HG03175 (cell line): ENCODE data around the gene LMOD1.

Experiments used
- ATAC-seq: cut with Tn5 transposase; IDR thresholded peaks from one replicate; pipeline ENCODE4 v1.9.1; 2021; ENCODE audit warnings: mild to moderate bottlenecking, moderate library complexity; ENCODE audit not compliant: unreplicated experiment

Gene LMOD1

DNA sequence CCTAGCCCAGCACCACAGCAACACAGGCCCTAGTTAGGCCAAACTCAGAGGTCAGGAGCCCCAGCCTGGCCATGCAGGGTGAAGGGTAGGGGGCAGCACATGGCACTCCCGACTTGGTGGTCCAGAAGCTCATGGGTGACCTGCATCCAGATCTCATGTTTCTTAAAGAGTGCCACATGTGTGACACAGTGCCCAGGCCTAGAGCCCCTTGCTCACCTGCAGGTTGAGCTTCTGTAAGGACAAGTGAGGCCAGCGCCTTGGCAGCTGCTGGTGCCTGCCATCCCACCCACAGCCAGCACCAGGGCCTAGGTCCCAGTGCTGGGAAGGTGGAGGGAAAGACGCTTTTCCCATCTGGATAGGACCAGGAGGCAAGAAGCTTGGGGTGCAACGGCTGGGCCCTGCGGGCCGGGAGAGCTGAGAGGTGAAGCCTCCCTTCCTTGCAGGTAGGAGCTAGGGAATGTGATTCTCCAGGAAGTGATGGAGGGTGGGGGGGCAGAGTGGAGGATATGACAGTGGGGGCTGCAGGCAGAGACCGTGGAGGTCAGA is 51.2 kb downstream of the LMOD1 start:
- no peak for ATAC-seq

DNA sequence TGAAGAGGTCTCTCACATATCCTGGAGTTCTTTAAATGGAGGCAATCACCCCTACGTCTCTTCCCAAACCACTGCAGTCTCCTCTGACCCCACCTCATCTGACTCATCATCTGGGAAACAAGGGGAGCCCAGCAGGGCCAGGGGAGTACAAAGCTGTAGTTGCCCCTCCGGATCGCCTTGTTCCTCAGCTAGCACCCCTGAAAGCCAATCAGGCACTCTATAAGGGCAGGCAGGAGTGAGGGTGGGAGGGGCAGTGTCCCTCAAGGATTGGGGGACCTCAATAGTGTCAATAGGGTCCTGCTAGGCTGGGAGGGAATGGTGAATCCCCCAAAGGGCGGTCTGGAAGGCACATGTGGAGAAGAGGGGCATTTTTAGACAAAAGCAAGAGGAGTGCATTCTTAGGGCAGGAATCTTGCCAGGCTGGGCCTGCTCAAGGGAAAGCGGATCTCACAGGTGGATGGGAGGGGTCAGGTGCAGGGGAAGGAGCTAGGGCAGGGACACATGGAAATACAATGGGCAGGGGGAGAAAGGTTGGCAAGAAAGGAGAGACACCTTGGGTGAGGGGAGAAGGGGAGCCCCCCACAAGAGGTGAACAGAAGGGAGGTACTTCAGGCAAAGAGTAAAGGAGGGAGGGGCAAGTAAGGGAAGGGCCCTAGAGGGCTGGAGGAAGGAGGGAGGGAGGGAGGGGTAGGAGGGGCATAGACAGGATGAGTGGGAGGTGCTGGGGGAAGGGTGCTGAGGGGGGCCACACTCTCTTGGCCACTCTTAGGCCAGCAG is 51.8 kb downstream of the LMOD1 start:
- no peak for ATAC-seq

DNA sequence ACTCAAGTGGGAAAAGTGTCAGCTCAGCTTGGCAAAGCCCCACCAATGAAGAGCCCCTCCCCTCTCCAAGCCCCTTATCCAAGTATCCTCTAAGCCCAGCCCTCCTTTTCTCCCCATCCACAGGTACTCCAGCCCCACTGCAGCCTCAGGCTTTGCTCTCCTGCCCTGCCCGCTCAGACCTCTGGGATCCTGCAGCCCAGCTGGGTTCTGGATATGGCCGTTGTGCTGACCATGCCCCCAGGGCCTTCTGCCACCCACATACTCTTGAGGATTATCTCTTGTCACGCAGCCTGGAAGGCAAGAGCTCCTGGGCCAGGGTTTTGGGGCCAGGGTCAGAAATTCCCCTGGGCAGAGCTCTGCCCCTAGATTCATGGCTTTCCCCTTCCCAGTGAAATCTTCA is 52.9 kb downstream of the LMOD1 start:
- ATAC-seq: no peak

DNA sequence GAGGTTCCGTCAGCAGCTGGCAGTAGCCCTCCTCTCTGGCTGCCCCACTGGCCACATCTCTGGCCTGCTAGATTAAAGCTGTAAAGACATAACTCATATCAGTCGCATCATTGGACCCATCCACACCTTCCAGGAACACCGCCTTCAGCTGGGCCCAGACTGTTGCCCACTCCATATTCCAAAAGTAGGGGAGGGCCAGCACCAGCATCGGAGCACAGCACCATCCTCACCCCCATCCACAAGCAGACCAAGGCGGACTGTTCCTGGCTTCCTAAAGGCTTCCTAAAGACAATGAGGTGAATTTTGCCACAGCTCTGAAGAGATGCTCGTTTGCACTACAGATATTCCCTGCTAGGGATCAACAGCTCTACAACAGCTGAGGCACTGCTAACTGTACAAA is 54.1 kb downstream of the LMOD1 start:
- ATAC-seq: no peak

DNA sequence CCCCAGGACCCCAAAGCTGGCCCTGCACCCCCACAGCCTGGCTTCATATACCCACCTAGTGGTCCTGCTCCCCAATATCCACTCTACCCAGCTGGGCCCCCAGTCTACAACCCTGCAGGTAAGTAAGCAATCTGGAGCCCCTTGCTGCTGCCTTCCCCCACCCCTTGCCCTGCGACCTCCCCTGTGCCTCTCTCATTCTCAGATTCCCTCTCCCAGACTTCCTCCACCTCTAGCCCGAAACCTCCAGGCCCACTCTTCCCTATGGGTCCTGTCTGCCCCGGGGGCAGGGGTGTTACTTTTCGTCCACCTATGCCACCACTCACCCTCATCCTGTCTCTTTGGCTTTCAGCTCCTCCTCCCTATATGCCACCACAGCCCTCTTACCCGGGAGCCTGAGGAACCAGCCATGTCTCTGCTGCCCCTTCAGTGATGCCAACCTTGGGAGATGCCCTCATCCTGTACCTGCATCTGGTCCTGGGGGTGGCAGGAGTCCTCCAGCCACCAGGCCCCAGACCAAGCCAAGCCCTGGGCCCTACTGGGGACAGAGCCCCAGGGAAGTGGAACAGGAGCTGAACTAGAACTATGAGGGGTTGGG is 54.8 kb downstream of the LMOD1 start:
- ATAC-seq: no peak

DNA sequence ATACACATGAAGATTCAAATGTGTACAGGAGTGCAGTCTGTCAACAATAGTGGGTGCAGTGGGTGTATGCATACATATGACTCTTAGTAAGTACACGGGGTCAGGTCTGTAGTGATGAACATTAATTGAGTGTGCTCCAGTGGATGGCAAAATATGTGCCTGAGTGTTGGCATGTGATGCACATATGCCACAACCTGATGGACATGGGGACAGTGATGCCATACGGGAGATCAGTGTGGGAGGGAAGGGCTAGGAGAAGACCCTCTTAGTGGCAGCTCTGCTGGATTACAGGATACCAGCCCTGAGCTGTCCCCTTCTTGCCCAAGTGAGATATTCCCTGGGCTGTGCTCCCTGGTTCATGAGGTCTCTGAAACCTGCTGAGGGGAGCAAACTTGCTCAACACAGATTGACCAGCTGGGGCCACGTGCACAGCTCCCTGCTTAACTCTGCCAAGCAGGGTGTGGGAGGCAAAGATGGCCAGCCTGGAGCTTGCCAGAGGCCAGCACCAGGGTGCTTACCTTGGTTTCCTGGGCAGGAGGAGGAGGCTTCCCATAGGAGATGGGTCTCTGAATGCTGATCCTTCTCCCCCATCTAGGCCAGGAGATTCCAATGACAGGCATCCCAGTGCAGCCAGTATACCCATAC is 55.4 kb downstream of the LMOD1 start:
- no peak for ATAC-seq

DNA sequence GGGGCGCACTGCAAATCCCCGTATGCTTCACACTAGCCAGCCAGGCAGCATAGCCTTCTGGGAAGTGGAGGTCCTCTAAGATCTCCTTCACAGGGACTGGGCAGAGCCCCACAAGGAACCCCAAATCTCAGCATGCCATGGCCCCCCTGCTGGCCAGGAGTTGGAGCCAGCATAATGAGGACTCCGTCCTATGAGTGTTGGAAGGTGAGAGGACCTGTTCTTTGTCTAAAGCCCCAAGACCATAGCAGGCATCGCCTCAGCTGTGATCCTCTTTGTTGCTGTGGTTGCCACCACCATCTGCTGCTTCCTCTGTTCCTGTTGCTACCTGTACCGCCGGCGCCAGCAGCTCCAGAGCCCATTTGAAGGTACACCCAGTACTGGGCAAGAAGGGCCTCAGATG is 56.1 kb downstream of the LMOD1 start:
- no peak for ATAC-seq

DNA sequence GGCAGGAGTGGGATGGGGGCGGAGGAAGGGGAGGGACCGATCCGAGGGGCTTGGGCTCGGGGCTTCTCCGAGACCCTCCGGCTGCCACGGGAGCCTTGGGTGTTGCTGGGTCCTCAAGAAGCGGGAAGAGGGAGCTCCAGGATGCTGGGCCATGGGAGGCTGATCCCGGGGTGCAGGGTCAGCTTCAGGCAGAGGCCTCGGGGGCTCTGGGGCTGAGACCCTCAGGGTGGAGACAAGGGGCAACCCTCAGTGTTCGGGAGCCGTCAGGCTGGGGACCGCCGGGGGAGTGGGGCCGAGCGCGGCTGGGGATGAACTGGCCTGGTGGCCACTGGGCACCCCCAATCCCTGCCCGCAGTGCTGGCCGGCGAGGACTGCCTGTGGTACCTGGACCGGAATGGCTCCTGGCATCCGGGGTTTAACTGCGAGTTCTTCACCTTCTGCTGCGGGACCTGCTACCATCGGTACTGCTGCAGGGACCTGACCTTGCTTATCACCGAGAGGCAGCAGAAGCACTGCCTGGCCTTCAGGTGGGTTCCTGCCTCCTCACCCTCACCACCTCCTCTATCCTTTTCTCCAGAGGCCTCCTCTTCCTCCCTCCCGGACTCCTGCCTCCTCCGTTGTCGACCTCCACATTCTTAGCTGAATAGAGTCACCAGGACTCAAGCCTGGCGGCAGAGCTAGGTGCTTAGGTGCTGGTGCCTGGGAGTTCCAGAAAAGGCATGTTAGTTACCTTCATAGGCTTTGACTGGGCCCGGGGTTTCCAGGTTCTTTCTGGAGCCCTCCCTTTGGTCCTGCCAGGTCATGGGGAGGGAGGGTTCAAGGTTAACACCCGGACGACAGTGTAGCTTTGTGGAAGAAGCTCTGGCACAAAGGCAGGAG is 57.0 kb downstream of the LMOD1 start:
- no peak for ATAC-seq

DNA sequence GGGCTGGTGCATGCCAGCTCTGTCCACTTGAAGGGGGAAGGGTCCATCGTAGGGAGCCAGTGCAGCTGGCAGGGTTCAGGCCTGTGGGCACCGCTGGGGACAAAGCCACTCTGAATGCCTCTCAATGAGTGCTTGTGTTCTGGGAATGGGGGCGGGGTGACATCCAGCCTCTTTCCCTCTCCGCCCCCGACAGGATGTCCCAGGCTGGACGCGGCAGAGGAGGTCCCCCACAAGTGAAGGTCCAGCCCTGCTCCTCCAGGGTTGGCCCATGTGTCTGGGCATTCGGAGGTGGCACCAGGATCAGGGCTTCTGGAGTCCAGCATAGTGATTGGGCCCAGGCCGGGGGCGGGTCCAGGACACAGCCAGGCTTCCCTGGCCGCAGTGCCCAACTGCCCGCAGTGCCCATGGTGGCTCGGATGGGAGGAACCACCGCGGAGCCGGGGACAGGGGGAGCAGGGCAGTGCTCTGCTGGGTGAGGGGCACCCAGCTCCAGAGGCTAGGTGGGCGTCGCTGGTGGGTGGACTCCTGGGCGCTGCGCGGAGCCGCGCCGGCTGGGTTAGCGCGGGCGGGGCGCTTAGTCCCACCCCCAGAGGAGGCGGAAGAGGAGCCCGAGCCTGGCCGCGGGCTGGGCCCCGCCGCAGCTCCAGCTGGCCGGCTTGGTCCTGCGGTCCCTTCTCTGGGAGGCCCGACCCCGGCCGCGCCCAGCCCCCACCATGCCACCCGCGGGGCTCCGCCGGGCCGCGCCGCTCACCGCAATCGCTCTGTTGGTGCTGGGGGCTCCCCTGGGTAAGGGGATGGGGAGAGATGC is 57.9 kb downstream of the LMOD1 start, which contains the start of gene SHISA4:
TSS of gene SHISA4 (plus strand) at position 617 of the 808 bp plus-strand sequence. CDS start at position 714, 97 bp downstream.
- no peak for ATAC-seq

DNA sequence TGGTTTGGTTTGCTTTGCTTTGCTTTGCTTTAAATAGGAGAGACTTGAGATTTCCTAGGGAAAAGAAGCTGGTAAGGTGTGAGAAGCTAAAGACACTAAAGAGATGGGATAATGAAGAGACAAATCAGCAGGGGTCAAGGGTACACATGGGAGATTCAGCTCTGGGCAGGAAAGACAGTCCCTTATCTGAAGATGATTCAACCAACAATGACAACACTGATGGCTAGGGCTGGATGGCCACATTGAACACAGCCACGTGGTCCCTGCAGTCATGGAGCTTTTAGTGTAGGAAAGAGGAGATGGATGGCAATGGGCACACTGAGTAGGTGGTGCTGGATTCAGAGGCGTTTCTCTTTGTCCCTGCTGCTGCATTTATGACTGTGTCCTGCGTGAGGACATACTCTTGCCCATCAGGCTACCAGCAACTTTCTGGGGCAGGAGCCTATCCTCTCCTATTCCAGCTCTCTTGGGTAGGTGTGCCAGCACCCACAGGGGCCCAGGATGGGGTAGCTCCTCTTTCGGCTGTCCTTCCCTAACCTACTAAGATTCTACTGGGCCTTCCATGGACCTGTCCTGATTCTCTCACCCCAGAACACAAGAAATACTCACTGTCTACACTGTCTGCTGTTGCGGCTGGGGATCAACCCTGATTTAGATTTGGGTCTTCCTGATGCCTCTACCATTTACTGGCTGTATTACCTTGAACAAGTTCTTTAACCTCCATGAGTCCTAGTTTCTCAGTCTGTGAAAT is 59.1 kb downstream of the LMOD1 start:
- ATAC-seq: no peak

DNA sequence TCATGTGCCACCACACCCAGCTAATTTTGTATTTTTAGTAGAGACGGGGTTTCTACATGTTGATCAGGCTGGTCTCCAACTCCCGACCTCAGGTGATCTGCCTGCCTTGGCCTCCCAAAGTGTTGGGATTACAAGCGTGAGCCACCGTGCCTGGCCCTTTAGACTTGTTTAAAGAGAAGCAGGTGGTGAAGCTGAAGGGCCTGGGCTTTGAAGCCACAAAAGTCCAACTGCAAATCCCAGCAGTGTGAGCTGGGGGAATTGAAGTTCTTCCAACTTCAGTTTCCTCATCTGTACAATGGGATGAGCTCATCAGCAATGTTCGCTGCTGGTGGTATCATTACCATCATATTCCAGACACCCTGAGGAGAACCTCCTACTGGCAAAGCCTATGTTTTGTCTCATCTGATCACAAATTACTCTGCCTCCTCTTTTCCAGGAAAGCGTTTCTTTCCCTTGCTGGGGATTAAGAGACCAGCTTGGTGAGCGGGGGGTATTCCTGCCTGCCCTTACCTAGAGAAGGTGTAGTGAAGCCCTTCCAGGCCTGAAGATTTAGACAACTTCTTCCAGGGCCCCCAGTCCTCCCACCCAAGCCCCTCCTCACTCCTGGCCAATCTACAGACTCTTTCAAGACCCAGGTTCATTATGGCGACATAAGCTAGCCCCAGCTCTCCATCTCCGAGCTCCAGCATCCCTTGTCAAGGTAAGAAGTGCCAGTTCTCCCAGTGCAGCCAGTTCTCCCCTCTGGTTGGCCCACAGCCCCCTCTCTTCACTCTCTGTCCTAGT is 60.1 kb downstream of the LMOD1 start:
- no peak for ATAC-seq

DNA sequence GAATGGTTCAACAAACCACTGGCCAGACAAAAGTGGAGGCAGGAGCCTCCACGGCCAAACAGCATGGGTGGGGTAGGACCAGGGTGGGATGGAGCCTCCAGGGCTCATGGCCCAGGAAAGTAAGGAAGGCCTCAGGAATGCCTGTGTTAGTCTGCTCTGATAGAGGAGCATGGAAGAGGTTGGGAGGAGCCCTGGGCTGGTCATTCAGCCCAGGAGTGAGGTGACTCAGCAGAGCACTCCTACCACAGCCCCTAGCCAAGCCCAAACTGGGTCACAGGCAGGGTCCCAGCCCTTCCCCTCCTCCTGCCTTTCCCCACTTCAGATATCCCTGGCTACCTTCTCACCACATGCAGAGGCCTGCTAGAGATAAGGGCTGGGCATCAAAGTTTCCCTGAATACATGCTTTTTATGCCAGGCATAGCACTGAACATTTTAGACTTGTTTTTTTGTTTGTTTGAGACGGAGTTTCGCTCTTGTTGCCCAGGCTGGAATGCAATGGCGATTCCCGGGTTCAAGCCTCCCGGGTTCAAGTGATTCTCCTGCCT is 60.7 kb downstream of the LMOD1 start:
- no peak for ATAC-seq

DNA sequence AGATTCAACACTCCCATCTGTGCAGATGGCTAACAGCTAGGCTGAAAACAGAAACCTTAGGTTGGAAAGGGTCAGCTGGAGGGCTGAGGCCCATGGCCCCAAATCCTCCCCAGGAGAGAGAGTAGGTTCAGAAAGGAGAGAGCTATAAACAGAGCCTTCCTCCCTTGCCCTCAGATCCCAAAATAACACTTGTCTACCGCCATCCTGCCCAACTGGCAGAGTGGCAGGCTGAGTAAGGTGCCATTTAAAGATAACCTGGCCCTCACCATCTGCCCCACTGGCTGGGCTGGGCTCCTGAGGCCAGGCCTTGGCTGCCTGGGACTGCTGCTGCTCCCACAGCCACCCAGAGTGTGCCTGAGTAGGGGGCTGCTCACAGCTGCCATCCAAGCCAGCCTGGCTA is 61.9 kb downstream of the LMOD1 start:
- ATAC-seq: no peak

DNA sequence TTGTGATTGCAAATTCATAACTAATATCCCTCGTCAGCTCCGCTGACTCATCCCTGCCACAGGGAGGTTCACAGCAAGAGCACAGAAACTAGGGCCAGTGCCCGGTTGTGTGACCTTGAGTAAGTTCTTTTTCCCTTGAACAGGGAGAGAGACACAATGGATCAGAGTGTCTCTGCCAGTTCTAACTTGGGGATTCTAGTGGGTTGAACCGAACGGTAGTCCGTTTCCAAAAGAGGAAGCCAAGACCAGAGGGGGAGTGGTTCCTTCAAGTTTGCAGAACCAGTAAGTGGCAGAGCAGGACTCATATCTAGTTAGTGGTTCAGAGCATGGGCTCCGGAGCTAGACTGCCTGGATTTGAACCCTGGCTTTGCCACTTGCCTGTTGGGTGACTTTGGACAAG is 62.6 kb downstream of the LMOD1 start:
- no peak for ATAC-seq

DNA sequence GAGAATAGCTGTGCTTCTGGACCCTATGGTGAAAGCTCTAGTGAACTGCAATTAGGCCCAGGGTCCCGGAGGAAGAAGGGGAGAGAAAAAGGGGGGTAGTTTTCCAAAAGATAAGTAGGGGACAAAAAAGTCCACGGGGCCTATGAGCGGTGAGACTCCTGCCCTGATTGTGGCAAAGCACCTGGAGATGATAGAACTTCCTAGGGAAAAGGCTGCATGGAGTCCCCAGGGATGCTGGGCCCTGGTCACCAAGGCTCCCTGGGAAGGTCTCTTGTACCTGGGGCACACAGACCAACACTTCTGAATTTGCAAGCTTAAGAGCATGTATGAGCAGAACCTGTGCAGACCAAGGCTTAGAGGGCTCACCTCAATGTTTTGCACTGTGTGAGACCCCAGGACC is 63.1 kb downstream of the LMOD1 start:
- ATAC-seq: no peak

DNA sequence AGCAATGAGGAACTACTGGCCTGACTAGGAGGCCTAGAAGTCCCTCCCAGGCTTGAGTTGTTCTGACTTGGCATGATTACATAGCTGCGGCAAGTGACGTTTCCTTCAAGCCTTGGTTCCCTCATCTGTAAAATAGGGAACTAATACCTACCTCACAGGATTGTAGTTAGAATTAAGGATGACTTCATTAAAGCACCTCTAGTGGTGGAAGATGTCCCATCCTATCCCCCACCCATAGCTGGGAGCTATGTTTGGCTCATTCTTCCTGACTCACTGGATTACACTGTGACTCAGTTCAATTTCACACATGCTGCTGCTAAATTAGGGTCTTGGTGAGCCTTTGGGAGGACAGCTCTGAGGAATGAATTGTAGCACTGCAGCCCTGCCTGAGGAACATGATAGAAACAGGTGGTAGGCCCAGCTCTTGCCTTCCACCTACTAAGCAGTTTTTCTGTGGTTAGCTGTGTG is 63.6 kb downstream of the LMOD1 start:
- peak; percentile 56 for ATAC-seq

DNA sequence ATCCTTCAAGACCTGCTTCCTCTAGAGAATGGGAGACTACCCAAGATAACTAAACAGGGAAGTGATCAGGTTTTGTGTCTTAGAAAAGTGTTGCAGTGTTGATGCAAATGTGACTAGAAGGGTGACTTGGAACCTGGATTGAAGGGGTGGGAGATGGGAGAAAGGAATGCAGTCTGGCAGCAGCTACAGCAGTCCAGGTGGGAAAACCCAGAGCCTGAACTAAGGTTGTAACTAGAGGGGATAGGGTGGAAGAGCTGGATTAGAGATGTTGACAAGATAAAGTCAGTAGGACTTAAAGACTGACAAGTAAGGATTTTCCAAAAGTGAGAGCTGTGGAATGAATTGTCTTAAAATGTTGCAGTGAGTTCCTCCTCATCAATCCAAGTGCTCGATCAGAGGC is 64.7 kb downstream of the LMOD1 start:
- no peak for ATAC-seq

DNA sequence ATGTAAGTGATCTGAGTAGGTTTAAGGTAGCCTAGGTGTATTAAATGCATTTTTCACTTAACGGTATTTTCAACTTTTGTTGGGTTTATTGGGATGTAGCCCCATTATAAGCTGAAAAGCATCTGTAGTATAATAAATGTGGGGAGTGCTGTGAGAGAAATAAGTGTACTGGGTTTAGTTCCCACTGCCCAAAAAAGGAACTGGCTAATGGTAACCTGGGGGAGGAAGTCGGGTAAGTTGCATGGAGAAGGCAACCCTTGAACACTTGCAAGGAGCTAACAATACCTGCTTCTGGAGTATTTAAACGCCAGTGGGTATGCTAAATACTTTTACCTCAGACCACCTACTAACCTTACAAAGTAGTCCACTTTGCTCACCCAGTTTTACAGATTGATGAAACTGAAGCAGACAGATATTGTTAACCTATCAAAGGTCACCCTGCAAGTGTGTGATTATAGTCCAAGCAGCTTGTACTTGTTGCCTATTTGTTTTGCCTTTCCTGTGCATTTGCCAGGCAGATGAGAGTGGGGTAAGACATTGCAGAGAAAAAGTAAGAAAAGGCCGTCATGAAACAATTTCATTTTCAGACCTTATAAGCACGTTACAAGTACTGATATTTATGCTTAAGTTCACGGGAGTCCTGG is 65.3 kb downstream of the LMOD1 start:
- no peak for ATAC-seq
